ENCODE data around the gene SCN1B. TPM values are rescaled to one million over a fixed set of nuclear protein-coding genes. Genes with fewer than 3 reads are reported as not detected.
A peak's percentile ranks its signal among the peaks of the same experiment; 100 is the strongest.

Gene SCN1B
- total RNA-seq, 1 experiment from 2014 or later = 8.0 TPM

DNA sequence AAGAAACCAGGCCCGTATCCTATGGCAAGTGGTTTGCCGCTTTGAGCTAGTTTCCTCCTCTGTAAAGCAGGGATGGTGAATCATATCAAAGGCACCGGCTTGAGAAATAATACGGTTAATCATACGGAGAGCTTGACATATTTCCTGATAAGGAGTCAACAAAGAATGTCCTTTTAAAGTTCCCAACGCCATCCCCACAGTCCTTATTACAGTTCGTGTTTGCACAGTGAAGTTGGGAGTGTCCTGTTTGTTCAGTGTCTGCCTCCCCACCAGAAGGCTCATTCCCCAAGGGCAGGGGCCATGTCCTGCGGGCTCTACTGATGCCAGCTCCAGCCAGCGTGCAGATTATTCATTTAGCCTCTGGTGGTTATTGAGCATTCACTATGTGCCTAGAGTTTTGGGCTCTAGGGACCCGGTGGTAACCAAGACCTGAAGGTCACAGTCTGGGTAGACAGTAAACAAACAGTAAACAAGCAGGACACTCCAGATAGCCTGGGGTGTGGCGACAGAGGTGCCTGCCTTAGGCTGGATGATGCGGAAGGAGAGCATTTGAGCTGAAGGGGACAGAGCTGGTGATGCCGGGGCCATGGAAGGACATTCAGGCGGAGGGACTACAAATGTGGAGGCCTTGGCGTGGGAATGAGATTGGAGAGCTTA lies 23.8 kb upstream of the SCN1B start:
- POLR2A ChIA-PET = no interaction called here
- H3K36me3 Mint-ChIP-seq = peaks cover 59% of the 10 kb centered on the region
- peaks cover 43% of the 10 kb centered on the region for H3K4me1 Mint-ChIP-seq
- TF ChIP-seq, protein P1, sequence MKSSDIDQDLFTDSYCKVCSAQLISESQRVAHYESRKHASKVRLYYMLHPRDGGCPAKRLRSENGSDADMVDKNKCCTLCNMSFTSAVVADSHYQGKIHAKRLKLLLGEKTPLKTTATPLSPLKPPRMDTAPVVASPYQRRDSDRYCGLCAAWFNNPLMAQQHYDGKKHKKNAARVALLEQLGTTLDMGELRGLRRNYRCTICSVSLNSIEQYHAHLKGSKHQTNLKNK (CRISPR knock-in tag; IDR thresholded peaks at IDR 0.05) = no peak
- 0 out of 2 replicates have a peak, but pooled peaks have one; percentile 31 for TF ChIP-seq GABPB1 (CRISPR knock-in tag; IDR thresholded peaks at IDR 0.05)
- ATAC-seq (no peak), DNase-seq (ENCODE audit: low spot score) (no peak)
- H3K4me3 Mint-ChIP-seq = no peak overlapping the region
- no peaks in the 10 kb centered on the region for H3K9me3 Mint-ChIP-seq
- CTCF ChIA-PET = interaction anchor here (0.8 to 1.0 kb wide), 2 partner anchors 34 to 38 kb away, joined by 3 read pairs; no protein-coding TSS in a partner anchor
- peak overlapping the region; percentile 71 for H3K27ac Mint-ChIP-seq
- H3K27me3 Mint-ChIP-seq (ENCODE audit: low read depth) = no peaks in the 10 kb centered on the region

DNA sequence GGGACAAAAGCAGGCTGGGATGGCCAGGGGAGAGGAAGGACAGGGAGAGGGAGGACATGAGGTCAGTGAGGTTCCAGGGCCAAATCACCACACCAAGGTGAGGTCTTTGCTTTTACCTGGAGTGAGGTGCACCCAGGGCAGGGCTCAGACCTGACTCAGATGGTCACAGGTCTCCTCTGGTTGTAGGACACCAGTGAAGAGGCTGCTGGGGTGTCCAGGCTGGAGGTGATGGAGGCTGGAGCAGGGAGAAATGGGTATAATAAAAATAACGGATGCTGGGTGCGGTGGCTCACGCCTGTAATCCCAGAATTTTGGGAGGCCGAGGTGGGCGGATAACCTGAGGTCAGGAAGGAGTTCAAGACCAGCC lies 23.3 kb upstream of the SCN1B start:
- Mint-ChIP-seq H3K9me3 (no peaks in the 10 kb centered on the region), H3K4me1 (peaks cover 38% of the 10 kb centered on the region), H3K27me3 (ENCODE audit: low read depth) (no peaks in the 10 kb centered on the region), H3K36me3 (peaks cover 61% of the 10 kb centered on the region), H3K27ac (peak overlapping the region; percentile 71), H3K4me3 (no peak overlapping the region)
- ChIA-PET CTCF (interaction anchor here (0.8 to 1.0 kb wide), 2 partner anchors 34 to 37 kb away, joined by 3 read pairs; no protein-coding TSS in a partner anchor), POLR2A (no interaction called here)
- DNase-seq (ENCODE audit: low spot score) (no peak), ATAC-seq (no peak)
- no peak for TF ChIP-seq NR2C2 (CRISPR knock-in tag; IDR thresholded peaks at IDR 0.05)
- TF ChIP-seq TP53 (CRISPR knock-in tag; IDR thresholded peaks at IDR 0.05) = no peak
- TF ChIP-seq, protein P1 (CRISPR knock-in tag; IDR thresholded peaks at IDR 0.05) = no peak
- TF ChIP-seq, protein P2, sequence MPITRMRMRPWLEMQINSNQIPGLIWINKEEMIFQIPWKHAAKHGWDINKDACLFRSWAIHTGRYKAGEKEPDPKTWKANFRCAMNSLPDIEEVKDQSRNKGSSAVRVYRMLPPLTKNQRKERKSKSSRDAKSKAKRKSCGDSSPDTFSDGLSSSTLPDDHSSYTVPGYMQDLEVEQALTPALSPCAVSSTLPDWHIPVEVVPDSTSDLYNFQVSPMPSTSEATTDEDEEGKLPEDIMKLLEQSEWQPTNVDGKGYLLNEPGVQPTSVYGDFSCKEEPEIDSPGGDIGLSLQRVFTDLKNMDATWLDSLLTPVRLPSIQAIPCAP (CRISPR knock-in tag; IDR thresholded peaks at IDR 0.05) = no peak
- TF ChIP-seq, protein P3, sequence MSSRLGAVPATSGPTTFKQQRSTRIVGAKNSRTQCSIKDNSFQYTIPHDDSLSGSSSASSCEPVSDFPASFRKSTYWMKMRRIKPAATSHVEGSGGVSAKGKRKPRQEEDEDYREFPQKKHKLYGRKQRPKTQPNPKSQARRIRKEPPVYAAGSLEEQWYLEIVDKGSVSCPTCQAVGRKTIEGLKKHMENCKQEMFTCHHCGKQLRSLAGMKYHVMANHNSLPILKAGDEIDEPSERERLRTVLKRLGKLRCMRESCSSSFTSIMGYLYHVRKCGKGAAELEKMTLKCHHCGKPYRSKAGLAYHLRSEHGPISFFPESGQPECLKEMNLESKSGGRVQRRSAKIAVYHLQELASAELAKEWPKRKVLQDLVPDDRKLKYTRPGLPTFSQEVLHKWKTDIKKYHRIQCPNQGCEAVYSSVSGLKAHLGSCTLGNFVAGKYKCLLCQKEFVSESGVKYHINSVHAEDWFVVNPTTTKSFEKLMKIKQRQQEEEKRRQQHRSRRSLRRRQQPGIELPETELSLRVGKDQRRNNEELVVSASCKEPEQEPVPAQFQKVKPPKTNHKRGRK (CRISPR knock-in tag; IDR thresholded peaks at IDR 0.05; ENCODE audit: borderline replicate concordance) = no peak
- TF ChIP-seq, protein P4, sequence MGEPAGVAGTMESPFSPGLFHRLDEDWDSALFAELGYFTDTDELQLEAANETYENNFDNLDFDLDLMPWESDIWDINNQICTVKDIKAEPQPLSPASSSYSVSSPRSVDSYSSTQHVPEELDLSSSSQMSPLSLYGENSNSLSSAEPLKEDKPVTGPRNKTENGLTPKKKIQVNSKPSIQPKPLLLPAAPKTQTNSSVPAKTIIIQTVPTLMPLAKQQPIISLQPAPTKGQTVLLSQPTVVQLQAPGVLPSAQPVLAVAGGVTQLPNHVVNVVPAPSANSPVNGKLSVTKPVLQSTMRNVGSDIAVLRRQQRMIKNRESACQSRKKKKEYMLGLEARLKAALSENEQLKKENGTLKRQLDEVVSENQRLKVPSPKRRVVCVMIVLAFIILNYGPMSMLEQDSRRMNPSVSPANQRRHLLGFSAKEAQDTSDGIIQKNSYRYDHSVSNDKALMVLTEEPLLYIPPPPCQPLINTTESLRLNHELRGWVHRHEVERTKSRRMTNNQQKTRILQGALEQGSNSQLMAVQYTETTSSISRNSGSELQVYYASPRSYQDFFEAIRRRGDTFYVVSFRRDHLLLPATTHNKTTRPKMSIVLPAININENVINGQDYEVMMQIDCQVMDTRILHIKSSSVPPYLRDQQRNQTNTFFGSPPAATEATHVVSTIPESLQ (CRISPR knock-in tag; IDR thresholded peaks at IDR 0.05) = no peak
- TF ChIP-seq NFATC4 (CRISPR knock-in tag; IDR thresholded peaks at IDR 0.05) = no peak
- TF ChIP-seq, protein P5, sequence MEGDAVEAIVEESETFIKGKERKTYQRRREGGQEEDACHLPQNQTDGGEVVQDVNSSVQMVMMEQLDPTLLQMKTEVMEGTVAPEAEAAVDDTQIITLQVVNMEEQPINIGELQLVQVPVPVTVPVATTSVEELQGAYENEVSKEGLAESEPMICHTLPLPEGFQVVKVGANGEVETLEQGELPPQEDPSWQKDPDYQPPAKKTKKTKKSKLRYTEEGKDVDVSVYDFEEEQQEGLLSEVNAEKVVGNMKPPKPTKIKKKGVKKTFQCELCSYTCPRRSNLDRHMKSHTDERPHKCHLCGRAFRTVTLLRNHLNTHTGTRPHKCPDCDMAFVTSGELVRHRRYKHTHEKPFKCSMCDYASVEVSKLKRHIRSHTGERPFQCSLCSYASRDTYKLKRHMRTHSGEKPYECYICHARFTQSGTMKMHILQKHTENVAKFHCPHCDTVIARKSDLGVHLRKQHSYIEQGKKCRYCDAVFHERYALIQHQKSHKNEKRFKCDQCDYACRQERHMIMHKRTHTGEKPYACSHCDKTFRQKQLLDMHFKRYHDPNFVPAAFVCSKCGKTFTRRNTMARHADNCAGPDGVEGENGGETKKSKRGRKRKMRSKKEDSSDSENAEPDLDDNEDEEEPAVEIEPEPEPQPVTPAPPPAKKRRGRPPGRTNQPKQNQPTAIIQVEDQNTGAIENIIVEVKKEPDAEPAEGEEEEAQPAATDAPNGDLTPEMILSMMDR (IDR thresholded peaks at IDR 0.05) = no peak
- TF ChIP-seq CREB1 (CRISPR knock-in tag; IDR thresholded peaks at IDR 0.05) = no peak
- TF ChIP-seq ESRRA (CRISPR knock-in tag; IDR thresholded peaks at IDR 0.05; ENCODE audit: borderline replicate concordance) = no peak
- TF ChIP-seq, protein P6, sequence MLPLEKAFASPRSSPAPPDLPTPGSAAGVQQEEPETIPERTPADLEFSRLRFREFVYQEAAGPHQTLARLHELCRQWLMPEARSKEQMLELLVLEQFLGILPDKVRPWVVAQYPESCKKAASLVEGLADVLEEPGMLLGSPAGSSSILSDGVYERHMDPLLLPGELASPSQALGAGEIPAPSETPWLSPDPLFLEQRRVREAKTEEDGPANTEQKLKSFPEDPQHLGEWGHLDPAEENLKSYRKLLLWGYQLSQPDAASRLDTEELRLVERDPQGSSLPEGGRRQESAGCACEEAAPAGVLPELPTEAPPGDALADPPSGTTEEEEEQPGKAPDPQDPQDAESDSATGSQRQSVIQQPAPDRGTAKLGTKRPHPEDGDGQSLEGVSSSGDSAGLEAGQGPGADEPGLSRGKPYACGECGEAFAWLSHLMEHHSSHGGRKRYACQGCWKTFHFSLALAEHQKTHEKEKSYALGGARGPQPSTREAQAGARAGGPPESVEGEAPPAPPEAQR (CRISPR knock-in tag; IDR thresholded peaks at IDR 0.05) = no peak
- TF ChIP-seq, protein P7, sequence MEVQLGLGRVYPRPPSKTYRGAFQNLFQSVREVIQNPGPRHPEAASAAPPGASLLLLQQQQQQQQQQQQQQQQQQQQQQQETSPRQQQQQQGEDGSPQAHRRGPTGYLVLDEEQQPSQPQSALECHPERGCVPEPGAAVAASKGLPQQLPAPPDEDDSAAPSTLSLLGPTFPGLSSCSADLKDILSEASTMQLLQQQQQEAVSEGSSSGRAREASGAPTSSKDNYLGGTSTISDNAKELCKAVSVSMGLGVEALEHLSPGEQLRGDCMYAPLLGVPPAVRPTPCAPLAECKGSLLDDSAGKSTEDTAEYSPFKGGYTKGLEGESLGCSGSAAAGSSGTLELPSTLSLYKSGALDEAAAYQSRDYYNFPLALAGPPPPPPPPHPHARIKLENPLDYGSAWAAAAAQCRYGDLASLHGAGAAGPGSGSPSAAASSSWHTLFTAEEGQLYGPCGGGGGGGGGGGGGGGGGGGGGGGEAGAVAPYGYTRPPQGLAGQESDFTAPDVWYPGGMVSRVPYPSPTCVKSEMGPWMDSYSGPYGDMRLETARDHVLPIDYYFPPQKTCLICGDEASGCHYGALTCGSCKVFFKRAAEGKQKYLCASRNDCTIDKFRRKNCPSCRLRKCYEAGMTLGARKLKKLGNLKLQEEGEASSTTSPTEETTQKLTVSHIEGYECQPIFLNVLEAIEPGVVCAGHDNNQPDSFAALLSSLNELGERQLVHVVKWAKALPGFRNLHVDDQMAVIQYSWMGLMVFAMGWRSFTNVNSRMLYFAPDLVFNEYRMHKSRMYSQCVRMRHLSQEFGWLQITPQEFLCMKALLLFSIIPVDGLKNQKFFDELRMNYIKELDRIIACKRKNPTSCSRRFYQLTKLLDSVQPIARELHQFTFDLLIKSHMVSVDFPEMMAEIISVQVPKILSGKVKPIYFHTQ (CRISPR knock-in tag; IDR thresholded peaks at IDR 0.05) = no peak
- TF ChIP-seq IRF2 (CRISPR knock-in tag; IDR thresholded peaks at IDR 0.05; ENCODE audit: borderline replicate concordance, low read depth) = no peak
- TF ChIP-seq, protein P8, sequence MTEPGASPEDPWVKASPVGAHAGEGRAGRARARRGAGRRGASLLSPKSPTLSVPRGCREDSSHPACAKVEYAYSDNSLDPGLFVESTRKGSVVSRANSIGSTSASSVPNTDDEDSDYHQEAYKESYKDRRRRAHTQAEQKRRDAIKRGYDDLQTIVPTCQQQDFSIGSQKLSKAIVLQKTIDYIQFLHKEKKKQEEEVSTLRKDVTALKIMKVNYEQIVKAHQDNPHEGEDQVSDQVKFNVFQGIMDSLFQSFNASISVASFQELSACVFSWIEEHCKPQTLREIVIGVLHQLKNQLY (CRISPR knock-in tag; IDR thresholded peaks at IDR 0.05) = no peak
- no peak for TF ChIP-seq ETV6 (CRISPR knock-in tag; IDR thresholded peaks at IDR 0.05)
